ENCODE measurements around the gene FXYD2.
"Not testable (repeated sequence)": the region's sequence is repeated elsewhere in the genome, so short reads cannot be mapped to it uniquely, and the experiment has no call there.

Gene FXYD2

DNA sequence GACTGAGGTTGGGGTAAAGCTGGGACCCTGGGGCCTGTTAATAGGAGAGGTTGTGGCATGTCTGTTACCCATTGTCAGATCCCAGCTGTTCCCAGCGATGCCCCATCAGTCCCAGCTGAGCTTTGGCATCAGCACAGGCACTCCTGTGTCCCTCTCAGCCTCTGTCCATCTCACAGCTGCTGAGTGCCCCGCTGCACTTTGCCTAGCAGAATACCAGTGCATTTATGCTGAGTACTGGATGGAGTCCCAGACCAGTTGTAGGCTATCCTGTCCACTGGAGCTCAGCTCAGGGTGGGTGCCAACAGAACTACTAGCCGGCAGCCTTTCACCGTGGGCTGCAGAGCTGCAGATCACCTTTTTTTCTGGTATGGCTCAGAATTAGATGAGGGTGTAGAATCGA, 42.0 kb upstream of the FXYD2 start:
- TF ChIP-seq TAF1 (IDR thresholded peaks at IDR 0.05; ENCODE audit: borderline replicate concordance, low read depth, low read length): no peak
- no peak for TF ChIP-seq POLR2AphosphoS5 (IDR thresholded peaks at IDR 0.05; ENCODE audit: low read depth, low read length)
- no peak for TF ChIP-seq POLR2A (IDR thresholded peaks at IDR 0.05; ENCODE audit: low read depth, low read length)
- FAIRE-seq (peak; percentile 46), DNase-seq (ENCODE audit: insufficient read length) (no peak)

DNA sequence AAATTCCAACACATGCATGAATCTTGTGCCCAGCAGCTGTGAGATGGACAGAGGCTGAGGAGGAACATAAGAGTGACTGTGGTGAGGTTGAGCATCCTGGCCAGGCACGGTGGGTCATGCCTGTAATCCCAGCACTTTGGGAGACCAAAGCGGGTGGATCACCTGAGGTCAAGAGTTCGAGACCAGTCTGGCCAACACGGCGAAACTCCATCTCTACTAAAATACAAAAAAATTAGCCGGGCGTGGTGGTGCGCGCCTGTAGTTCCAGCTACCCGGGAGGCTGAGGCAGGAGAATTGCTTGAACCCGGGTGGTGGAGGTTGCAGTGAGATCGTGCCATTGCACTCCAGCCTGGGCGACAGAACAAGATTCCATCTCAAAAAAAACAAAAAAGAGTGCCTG, 41.0 kb upstream of the FXYD2 start:
- not testable (repeated sequence) for FAIRE-seq

DNA sequence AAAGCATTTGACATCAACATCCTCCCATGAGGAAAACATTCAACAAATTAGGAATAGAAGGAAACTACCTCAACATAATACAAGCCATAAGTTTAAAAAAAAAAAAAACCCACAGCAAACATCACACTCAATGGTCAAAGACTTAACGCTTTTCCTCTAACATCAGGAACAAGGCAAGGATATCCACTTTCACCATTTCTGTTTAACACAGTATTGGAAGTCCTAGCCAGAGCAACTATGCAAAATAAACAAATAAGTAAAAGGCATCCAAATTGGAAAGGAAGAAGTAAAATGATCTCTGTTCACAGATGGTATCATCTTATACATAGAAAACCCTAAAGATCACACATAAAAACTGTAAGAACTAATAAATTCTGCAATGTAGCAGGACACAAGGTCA, 38.8 kb upstream of the FXYD2 start:
- no peak for FAIRE-seq
- TF ChIP-seq POLR2AphosphoS5 (IDR thresholded peaks at IDR 0.05; ENCODE audit: low read depth, low read length): no peak
- no peak for TF ChIP-seq TAF1 (IDR thresholded peaks at IDR 0.05; ENCODE audit: borderline replicate concordance, low read depth, low read length)
- no peak for TF ChIP-seq POLR2A (IDR thresholded peaks at IDR 0.05; ENCODE audit: low read depth, low read length)
- no peak for DNase-seq (ENCODE audit: insufficient read length)

More for the DNA sequence above, 41.0 kb upstream of the FXYD2 start:
- DNase-seq (ENCODE audit: insufficient read length): not testable (repeated sequence)

DNA sequence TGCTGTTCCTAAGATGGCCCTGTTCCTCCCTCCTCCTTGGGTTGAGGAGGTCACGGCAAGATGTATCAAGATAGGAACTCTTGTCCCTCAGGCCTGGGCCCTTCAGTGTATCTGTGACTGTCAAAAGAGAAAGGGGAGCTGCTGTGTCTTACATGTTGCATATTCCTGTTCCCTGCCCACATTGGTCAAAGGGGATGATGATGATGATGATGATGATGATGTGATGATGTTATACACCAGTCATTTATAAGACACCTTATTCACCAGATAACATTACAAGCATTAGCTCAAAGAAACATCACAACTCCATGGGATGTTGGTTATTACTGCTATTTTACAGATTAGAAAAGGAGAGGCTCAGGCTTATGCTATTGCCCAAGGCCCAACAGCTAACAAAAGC, 38.2 kb upstream of the FXYD2 start:
- TF ChIP-seq TAF1 (IDR thresholded peaks at IDR 0.05; ENCODE audit: borderline replicate concordance, low read depth, low read length): no peak
- no peak for TF ChIP-seq POLR2A (IDR thresholded peaks at IDR 0.05; ENCODE audit: low read depth, low read length)
- no peak for TF ChIP-seq POLR2AphosphoS5 (IDR thresholded peaks at IDR 0.05; ENCODE audit: low read depth, low read length)
- FAIRE-seq: peak; percentile 48
- no peak for DNase-seq (ENCODE audit: insufficient read length)

GRCh38 chr11:117862019-117862725, 37.6 kb upstream of the FXYD2 start:
- FAIRE-seq (no peak), DNase-seq (ENCODE audit: insufficient read length) (no peak)
- no peak for TF ChIP-seq POLR2AphosphoS5 (IDR thresholded peaks at IDR 0.05; ENCODE audit: low read depth, low read length)
- no peak for TF ChIP-seq POLR2A (IDR thresholded peaks at IDR 0.05; ENCODE audit: low read depth, low read length)

DNA sequence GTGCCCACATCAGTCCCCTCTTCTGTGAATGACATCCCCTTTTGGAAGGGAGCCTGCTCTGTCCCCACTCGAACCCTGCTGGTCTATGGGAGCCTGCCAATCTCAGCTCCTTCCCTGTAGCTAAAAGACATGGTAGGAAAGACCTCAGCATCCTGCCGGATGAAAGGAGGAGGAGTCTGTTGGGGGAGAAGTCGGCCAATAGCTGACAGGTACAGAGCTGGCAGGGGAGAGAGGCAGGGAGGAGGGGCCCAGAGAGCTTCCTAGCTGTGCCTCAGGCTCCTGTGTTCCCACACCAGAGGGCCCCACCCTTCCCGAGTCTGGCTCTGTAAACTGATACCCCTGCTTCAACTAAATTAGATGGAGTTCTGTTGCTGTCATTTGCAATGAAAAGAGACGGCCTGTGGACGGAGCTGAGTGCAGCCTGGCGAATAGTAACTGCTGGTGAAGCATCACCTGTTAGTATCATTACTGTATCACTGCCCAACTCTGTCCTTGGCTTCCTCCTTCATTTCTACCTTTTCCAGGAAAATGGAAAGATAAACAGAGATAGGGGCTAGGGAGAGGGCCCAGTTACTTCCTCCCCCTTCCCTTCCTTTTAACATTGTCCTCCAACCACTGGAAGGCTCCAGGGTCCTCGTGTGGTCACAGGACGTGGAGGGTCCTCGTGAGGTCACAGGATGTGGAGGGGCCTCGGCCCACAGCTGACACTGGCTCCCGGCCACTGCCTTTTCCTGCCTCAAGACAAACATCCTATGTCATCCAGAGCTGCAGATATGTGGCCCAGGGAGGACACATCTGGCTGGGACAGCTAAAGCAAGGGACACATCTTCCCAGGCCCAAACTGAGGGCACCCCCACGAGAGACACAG, 36.8 kb upstream of the FXYD2 start:
- FAIRE-seq (peak; percentile 61), DNase-seq (ENCODE audit: insufficient read length) (no peak)
- no peak for TF ChIP-seq POLR2AphosphoS5 (IDR thresholded peaks at IDR 0.05; ENCODE audit: low read depth, low read length)
- no peak for TF ChIP-seq POLR2A (IDR thresholded peaks at IDR 0.05; ENCODE audit: low read depth, low read length)
- TF ChIP-seq TAF1 (IDR thresholded peaks at IDR 0.05; ENCODE audit: borderline replicate concordance, low read depth, low read length): no peak

DNA sequence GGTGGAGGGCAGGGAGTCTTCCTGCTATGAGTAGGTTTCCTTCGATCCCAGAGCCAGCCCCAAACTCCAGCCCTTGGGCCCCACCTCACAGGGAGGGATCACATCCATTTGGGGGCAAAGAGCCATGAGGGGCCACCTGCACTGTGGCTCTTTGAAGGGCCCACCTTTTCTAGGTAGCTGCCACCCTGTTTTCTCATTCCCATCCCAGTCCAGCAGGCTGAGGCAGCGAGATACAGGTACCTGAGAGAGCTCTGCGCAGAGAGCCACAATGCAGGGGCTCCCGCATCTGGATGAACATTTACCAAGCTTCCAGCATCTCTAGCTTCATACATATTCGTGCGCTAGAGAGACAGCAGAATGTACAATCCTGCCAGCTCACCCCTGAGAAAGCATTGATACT, 35.6 kb upstream of the FXYD2 start:
- FAIRE-seq (no peak), DNase-seq (ENCODE audit: insufficient read length) (no peak)
- TF ChIP-seq POLR2AphosphoS5 (IDR thresholded peaks at IDR 0.05; ENCODE audit: low read depth, low read length) (no peak), POLR2A (IDR thresholded peaks at IDR 0.05; ENCODE audit: low read depth, low read length) (no peak), TAF1 (IDR thresholded peaks at IDR 0.05; ENCODE audit: borderline replicate concordance, low read depth, low read length) (no peak)

GRCh38 chr11:117859488-117860112, 35.1 kb upstream of the FXYD2 start:
- no peak for TF ChIP-seq POLR2AphosphoS5 (IDR thresholded peaks at IDR 0.05; ENCODE audit: low read depth, low read length)
- no peak for TF ChIP-seq TAF1 (IDR thresholded peaks at IDR 0.05; ENCODE audit: borderline replicate concordance, low read depth, low read length)
- no peak for TF ChIP-seq POLR2A (IDR thresholded peaks at IDR 0.05; ENCODE audit: low read depth, low read length)
- DNase-seq (ENCODE audit: insufficient read length): no peak
- no peak for FAIRE-seq

- FAIRE-seq (no peak), DNase-seq (ENCODE audit: insufficient read length) (no peak)
- TF ChIP-seq POLR2AphosphoS5 (IDR thresholded peaks at IDR 0.05; ENCODE audit: low read depth, low read length) (no peak), TAF1 (IDR thresholded peaks at IDR 0.05; ENCODE audit: borderline replicate concordance, low read depth, low read length) (no peak), POLR2A (IDR thresholded peaks at IDR 0.05; ENCODE audit: low read depth, low read length) (no peak)
Measured at GRCh38 chr11:117859061-117859460, 34.5 kb upstream of the FXYD2 start.

DNA sequence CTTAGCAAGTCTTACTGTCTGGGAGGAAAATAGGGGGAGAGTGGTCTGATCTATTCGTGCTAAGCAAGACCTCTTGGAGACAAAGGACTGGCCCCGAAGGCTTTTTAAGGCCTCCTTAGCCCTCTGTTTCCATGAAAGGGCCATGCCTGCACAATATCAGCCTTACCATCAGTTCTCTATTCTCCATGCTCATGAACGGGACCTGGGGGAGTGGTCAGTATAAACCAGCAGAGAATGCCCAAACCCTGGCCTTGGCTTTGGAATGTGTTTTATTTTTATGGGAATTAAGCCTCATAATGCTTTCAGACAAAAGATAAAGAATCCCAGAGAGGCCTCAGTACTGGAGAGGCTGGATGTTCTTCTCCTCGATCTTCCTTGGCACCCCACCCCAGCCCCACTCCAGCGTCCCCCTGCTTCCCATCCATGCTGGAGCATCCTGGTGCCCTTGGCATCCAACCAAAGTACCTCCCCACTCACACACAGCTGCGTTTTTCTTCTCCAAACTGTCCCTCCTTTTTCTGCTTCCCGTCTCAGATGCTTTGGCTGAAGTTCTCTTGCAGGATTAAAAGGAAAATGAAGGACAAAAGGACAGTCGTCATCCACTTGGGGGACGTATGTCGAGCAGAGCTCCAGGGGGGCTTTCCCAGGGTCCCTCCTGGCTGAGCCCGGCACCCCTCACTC, 33.3 kb upstream of the FXYD2 start:
- no peak for DNase-seq (ENCODE audit: insufficient read length)
- TF ChIP-seq POLR2AphosphoS5 (IDR thresholded peaks at IDR 0.05; ENCODE audit: low read depth, low read length) (no peak), POLR2A (IDR thresholded peaks at IDR 0.05; ENCODE audit: low read depth, low read length) (no peak), TAF1 (IDR thresholded peaks at IDR 0.05; ENCODE audit: borderline replicate concordance, low read depth, low read length) (no peak)
- no peak for FAIRE-seq

DNA sequence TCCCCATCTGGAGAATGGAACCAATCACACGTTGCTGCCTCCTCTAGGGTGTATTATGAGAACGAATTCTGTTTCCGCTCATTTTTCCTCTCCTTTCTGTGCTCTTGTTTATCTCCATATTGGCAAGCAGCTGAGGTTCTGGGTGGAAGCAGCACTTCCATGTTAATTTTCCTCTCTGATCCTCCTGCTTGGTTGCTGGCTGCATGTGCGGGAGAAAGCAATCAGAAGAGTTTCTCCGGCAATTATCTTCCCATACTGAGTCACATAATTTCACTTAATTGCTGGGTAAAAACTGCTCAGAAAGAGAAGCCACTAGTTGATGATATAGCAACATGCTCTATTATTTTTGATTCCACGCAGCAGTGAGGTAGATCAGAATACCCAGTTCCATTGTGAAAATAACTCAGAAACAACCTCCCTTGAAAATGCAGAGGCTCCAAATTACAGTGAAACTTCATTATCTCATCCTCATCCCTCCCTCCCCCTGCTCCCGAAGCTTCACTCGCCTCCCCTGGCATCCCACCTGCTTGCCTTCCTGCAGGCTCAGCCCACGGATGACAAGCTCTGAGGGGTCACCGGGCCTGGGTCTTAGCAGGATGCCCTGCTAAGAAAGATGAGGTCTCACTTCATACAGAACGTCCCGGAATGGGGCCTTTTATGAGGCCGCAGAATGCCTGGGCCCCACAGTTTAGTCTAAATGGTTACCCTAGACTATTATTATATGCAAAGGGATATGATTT, 31.5 kb upstream of the FXYD2 start:
- DNase-seq (ENCODE audit: insufficient read length) (no peak), FAIRE-seq (no peak)
- TF ChIP-seq POLR2AphosphoS5 (IDR thresholded peaks at IDR 0.05; ENCODE audit: low read depth, low read length): no peak
- TF ChIP-seq POLR2A (IDR thresholded peaks at IDR 0.05; ENCODE audit: low read depth, low read length): no peak
- no peak for TF ChIP-seq TAF1 (IDR thresholded peaks at IDR 0.05; ENCODE audit: borderline replicate concordance, low read depth, low read length)
